Adrenal gland (tissue), 12 donors: ENCODE results near the gene DHRS1. TPM values are rescaled to one million over a fixed set of nuclear protein-coding genes. Genes with fewer than 3 reads are reported as not detected.

Source experiments
- DNase-seq, 7 donors: peaks; one replicate each; pipeline ENCODE4 v3.0.0-alpha.2; 2019 to 2020
- H3K27ac ChIP-seq, 5 donors: fragments of 200-600 bp; sonication (generic) in 4 of 5; 1 replicate in 3 of 5; 2 replicates in 2 of 5; pipeline versions ENCODE4 v1.5.1 to v1.8.0; 2016 to 2020; ENCODE audit warnings: mild to moderate bottlenecking in 1 of 5
- H3K27me3 ChIP-seq: fragments of 200-600 bp; 2 replicates; pipeline ENCODE4 v1.8.0; 2021
- H3K36me3 ChIP-seq, 2 donors: fragments of 200-600 bp; replicated peaks in 1 of 2; 1 replicate in 1 of 2; 2 replicates in 1 of 2; pipeline versions ENCODE4 v1.5.1 to v1.8.0; 2018 to 2022
- H3K4me1 ChIP-seq, 2 donors: fragments of 200-600 bp; replicated peaks in 1 of 2; 1 replicate in 1 of 2; 2 replicates in 1 of 2; pipeline versions ENCODE4 v1.5.1 to v1.8.0; 2018 to 2021
- H3K4me3 ChIP-seq, 4 donors: fragments of 200-600 bp; sonication (generic) in 3 of 4; one replicate each; pipeline ENCODE4 v1.5.1; 2016 to 2018
- H3K9me3 ChIP-seq, 3 donors: fragments of 200-600 bp; sonication (generic) in 1 of 3; replicated peaks in 1 of 3; 1 replicate in 2 of 3; 2 replicates in 1 of 3; pipeline versions ENCODE4 v1.5.1 to v1.8.0; 2016 to 2021
- POLR2A ChIP-seq, 2 donors: fragments of 450-650 bp; IDR thresholded peaks; one replicate each; pipeline ENCODE4 v1.6.1; 2017; ENCODE audit warnings: antibody characterized with exemption in 2 of 2, mild to moderate bottlenecking in 2 of 2, moderate library complexity in 1 of 2
- WGBS, 4 donors: extraction: QIAGEN DNeasy Blood & Tissue Kit in 2 of 4; methylation state at CpG; one replicate each; pipeline versions ENCODE4 v1.1.5 to v1.1.7; 2013 to 2017; 5-methylcytosine and 5-hydroxymethylcytosine counted together
- intact Hi-C, 2 donors: fragments of 100-400 bp; cut with DNase I; formaldehyde crosslinking; loops; one replicate each; pipeline versions ENCODE4 v1.14.1 to v1.15.0; 2022 to 2023
- polyA plus RNA-seq, 3 donors: library from polyadenylated mRNA; stranded (reverse); fragments of 200-250 nt in 2 of 3; fragments of 350-450 nt in 1 of 3; fragmentation: Illumina TruSeq in 1 of 3; extraction: RNeasy Lipid Tissue Mini Kit (QIAGEN cat#74804) in 1 of 3; gene quantifications; one replicate each; pipeline ENCODE4 v1.2.3, GENCODE V29; 2013 to 2014
- total RNA-seq, 9 donors: library from RNA; depleted of rRNA in 4 of 9; stranded (reverse); fragments of >200 nt in 4 of 9; fragments of 120-200 nt in 1 of 9; fragmentation: NEBNext Ultra II Directional in 1 of 9; extraction: Animal tissue kit (Norgen Biotek cat#: 25700) in 1 of 9; gene quantifications; one replicate each; pipeline versions ENCODE4 v1.1.0 to v1.2.4, GENCODE V29; 2013 to 2023
- TF ChIP-seq, protein P1 (sequence below), 6 experiments: fragments of 450-650 bp in 4 of 6; fragments of 200-600 bp in 2 of 6; sonication (generic) in 1 of 6; IDR thresholded peaks; 1 replicate in 5 of 6; 2 replicates in 1 of 6; pipeline versions ENCODE4 v1.5.1 to v1.8.0; 2016 to 2021; ENCODE audit warnings: antibody characterized with exemption in 6 of 6, mild to moderate bottlenecking in 2 of 6, moderate library complexity in 1 of 6
- donor health status: healthy with polysubstance abuse.
- donor health status: Bipolar disorder and iron deficiency.
- donor health status: DM: yes; HTN: yes; CAD: no.
- donor health status: DM: no; HTN: no; CAD: no.
- donor health status: DM: no; HTN: no; CAD: no.
- donor health status: DM: yes; HTN: yes; CAD: no.

Gene DHRS1
- total and polyA plus RNA-seq, 12 donors: 11.4 to 68.1 (median 36.8) TPM

DNA sequence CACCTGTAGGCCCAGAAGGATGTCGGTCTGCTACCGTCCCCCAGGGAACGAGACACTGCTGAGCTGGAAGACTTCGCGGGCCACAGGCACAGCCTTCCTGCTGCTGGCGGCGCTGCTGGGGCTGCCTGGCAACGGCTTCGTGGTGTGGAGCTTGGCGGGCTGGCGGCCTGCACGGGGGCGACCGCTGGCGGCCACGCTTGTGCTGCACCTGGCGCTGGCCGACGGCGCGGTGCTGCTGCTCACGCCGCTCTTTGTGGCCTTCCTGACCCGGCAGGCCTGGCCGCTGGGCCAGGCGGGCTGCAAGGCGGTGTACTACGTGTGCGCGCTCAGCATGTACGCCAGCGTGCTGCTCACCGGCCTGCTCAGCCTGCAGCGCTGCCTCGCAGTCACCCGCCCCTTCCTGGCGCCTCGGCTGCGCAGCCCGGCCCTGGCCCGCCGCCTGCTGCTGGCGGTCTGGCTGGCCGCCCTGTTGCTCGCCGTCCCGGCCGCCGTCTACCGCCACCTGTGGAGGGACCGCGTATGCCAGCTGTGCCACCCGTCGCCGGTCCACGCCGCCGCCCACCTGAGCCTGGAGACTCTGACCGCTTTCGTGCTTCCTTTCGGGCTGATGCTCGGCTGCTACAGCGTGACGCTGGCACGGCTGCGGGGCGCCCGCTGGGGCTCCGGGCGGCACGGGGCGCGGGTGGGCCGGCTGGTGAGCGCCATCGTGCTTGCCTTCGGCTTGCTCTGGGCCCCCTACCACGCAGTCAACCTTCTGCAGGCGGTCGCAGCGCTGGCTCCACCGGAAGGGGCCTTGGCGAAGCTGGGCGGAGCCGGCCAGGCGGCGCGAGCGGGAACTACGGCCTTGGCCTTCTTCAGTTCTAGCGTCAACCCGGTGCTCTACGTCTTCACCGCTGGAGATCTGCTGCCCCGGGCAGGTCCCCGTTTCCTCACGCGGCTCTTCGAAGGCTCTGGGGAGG is 11.3 kb upstream of the DHRS1 start, which contains the start of gene LTB4R:
Gene LTB4R, plus strand, starts transcription at position 857 of the 959 bp plus-strand sequence. CDS start 4,150 bp downstream, outside the sequence.
- TF ChIP-seq, protein P1, sequence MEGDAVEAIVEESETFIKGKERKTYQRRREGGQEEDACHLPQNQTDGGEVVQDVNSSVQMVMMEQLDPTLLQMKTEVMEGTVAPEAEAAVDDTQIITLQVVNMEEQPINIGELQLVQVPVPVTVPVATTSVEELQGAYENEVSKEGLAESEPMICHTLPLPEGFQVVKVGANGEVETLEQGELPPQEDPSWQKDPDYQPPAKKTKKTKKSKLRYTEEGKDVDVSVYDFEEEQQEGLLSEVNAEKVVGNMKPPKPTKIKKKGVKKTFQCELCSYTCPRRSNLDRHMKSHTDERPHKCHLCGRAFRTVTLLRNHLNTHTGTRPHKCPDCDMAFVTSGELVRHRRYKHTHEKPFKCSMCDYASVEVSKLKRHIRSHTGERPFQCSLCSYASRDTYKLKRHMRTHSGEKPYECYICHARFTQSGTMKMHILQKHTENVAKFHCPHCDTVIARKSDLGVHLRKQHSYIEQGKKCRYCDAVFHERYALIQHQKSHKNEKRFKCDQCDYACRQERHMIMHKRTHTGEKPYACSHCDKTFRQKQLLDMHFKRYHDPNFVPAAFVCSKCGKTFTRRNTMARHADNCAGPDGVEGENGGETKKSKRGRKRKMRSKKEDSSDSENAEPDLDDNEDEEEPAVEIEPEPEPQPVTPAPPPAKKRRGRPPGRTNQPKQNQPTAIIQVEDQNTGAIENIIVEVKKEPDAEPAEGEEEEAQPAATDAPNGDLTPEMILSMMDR (IDR thresholded peaks at IDR 0.05): peak in 4 of 6 experiments; percentile 43 to 53 (median 50)
- peak in 1 of 2 donors; percentile 59 for TF ChIP-seq POLR2A (IDR thresholded peaks at IDR 0.05)
- Histone ChIP-seq H3K4me1 (peaks cover 20 to 52% of the 10 kb centered on the region in 2 donors), H3K27ac (peak within 1 kb of the TSS; percentile 68 to 97 (median 83)), H3K4me3 (peak within 1 kb of the TSS in 3 of 4 donors; percentile 21 to 64 (median 41)), H3K27me3 (no peaks in the 10 kb centered on the region), H3K36me3 (peaks cover 0 to 21% of the 10 kb centered on the region in 2 donors), H3K9me3 (no peaks in the 10 kb centered on the region)
- DNase-seq: peak; percentile 80 to 89 (median 87)
- intact Hi-C loops: no loop called here
- 1 to 6% (median 2%) methylated on average over 10 to 99 of the region's 99 CpGs for WGBS, 4 donors

- intact Hi-C loops: no loop called here
- DNase-seq: peak in 1 of 7 donors; percentile 36
- peaks cover 20 to 52% of the 10 kb centered on the region in 2 donors for H3K4me1 ChIP-seq
Measured at GRCh38 chr14:24310265-24310645, 10.7 kb upstream of the DHRS1 start.

DNA sequence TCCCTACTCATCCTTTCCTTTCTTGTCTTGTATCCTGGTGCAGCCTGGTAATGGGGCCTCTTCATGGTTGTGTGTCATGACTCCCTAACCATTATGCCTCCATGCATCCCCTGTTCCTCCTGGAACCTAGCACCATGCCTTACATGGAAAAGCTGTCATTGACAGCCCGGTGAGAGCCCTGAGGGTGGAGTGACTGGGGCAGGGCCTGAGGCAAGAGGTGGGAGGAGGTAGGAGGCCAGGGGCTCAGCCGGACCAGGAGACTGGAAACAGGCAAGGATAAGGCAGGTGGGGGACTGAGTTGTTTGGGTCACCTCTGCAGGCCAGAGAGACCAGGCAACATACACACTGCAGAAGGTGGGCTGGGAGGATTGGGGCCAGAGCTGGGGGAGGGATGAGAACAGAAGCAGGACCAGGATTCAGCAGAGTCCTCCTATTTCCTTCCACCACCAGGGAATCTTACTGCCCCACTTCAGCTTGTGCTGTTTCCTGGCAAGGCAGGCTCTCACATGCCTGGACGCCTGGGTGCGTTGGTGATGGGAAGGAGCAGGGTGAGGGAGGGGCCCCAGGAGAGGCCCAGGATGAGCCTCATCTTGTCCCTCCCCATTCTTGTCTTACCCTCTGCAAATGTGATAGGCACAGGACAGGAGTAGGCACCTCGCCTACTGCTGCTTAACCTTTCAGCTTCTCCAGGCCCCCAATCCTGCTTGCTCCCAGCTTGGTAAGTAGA is 10.1 kb upstream of the DHRS1 start, which contains the start of gene LTB4R2:
Gene LTB4R2, plus strand, starts transcription at position 603 of the 727 bp plus-strand sequence. CDS start 525 bp downstream, outside the sequence.
- no peak for TF ChIP-seq POLR2A (IDR thresholded peaks at IDR 0.05)
- TF ChIP-seq, protein P1 (IDR thresholded peaks at IDR 0.05): no peak
- Histone ChIP-seq H3K9me3 (no peaks in the 10 kb centered on the region), H3K4me3 (peak within 1 kb of the TSS in 3 of 4 donors; percentile 21 to 64 (median 41)), H3K4me1 (peaks cover 20 to 52% of the 10 kb centered on the region in 2 donors), H3K27ac (peak within 1 kb of the TSS; percentile 68 to 97 (median 83)), H3K27me3 (no peaks in the 10 kb centered on the region), H3K36me3 (peaks cover 0 to 33% of the 10 kb centered on the region in 2 donors)
- 70 to 75% (median 72%) methylated on average over 5 of the region's 5 CpGs for WGBS, 4 donors
- intact Hi-C loops: loop anchor here in 1 of 2 donors (10.0 kb wide), 1 partner anchor 65 kb away; the partner anchor contains the start of gene TINF2
- DNase-seq: peak in 1 of 7 donors; percentile 21

More at GRCh38 chr14:24310265-24310645, 10.7 kb upstream of the DHRS1 start:
- H3K27ac ChIP-seq: peak overlapping the region in 4 of 5 donors; percentile 68 to 97 (median 88)
- H3K4me3 ChIP-seq: peak overlapping the region in 2 of 4 donors; percentile 21 to 64
- 35 to 42% (median 39%) methylated on average over 4 to 5 of the region's 5 CpGs for WGBS, 4 donors
- no peaks in the 10 kb centered on the region for H3K27me3 ChIP-seq
- H3K9me3 ChIP-seq: no peaks in the 10 kb centered on the region
- peaks cover 0 to 28% of the 10 kb centered on the region in 2 donors for H3K36me3 ChIP-seq
- TF ChIP-seq, protein P1 (IDR thresholded peaks at IDR 0.05): no peak
- TF ChIP-seq POLR2A (IDR thresholded peaks at IDR 0.05): no peak
